ENCODE measurements around the gene ENAH.
"Not testable (repeated sequence)": the region's sequence is repeated elsewhere in the genome, so short reads cannot be mapped to it uniquely, and the experiment has no call there.

- TF ChIP-seq ZNF274 (IDR thresholded peaks at IDR 0.05; ENCODE audit: low read depth, low read length); YY1 (IDR thresholded peaks at IDR 0.05; ENCODE audit: insufficient read depth, insufficient read length); SUZ12 (IDR thresholded peaks at IDR 0.05; ENCODE audit: extremely low read depth, insufficient read depth, insufficient read length): not testable (repeated sequence)
These were observed 3.3 kb upstream of the ENAH start for GRCh38 chr1:225656259-225656655.
